ENCODE measurements around the gene KIAA1614.

KIAA1614 gene

DNA sequence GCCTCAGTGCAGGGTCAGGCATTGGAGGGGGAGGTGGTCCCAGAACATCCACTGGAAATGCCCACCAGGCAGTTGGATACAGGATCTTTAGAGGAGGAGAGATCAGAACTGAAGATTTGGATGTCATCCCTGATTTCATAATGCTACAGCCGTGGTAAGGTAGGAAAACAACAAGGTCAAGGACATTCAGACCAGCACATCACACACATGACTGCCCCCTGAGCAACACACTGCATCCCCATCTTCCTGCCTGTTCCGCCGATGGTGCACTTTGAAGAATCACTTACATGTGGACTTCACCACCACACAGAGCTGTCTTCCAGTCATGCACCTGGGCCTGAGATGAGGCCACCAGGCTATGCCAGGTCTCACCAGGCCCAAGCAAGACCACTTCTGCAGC, 16.7 kb downstream of the KIAA1614 start:
- Histone ChIP-seq H3K4me3 (ENCODE audit: control insufficient read depth in 1 of 7, extremely low read depth in 1 of 7, insufficient read depth in 4 of 7, low read depth in 2 of 7, low read length in 6 of 7) (no peak overlapping the region), H3K27ac (ENCODE audit: insufficient read depth in 1 of 2, low read depth in 1 of 2, low read length in 2 of 2, poor library complexity in 1 of 2, severe bottlenecking in 2 of 2) (no peak overlapping the region), H3K9me3 (ENCODE audit: control extremely low read depth in 1 of 5, control insufficient read depth in 4 of 5, insufficient read depth in 2 of 5, low read depth in 1 of 5, low read length in 4 of 5) (no peaks in the 10 kb centered on the region), H3K27me3 (replicated peaks in 2 of 5; ENCODE audit: control insufficient read depth in 4 of 5, insufficient read depth in 5 of 5, low read length in 4 of 5) (no peaks in the 10 kb centered on the region), H3K36me3 (ENCODE audit: control insufficient read depth in 4 of 4, insufficient read depth in 4 of 4, low read length in 3 of 4) (no peaks in the 10 kb centered on the region), H3K4me1 (ENCODE audit: control extremely low read depth in 1 of 4, control insufficient read depth in 4 of 4, insufficient read depth in 4 of 4, low read length in 3 of 4) (peaks cover 2 to 51% (median 43%) of the 10 kb centered on the region in 4 experiments)
- WGBS (ENCODE audit: insufficient coverage) = 93% methylated on average over 3 of the region's 3 CpGs
- ChIA-PET POLR2A (no interaction called here), CTCF (interaction anchor here (1.6 kb wide), 1 partner anchor 50 kb away, joined by 3 read pairs; no protein-coding TSS in a partner anchor)
- no peak for DNase-seq

DNA sequence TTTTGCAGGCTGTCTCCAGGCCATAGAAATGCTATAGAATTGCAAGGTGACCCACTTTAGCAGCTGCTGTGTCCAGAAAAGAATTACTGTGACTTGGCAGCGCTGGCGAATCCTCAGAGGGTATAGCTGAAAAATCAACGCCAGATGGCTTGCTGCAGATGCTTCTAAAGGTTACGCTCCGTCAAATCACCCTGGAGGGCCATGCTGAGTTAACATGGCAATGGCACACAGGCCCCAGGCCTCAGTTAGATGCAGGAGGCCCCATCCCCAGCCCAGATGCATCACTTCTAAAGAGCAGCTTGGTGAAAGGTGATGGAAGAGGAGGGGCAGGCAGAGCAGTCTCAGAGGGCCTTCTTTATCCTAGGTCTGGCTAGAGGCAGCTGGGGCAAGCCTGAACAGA, 18.0 kb downstream of the KIAA1614 start:
- H3K27ac ChIP-seq (ENCODE audit: insufficient read depth in 1 of 2, low read depth in 1 of 2, low read length in 2 of 2, poor library complexity in 1 of 2, severe bottlenecking in 2 of 2) = no peak overlapping the region

DNA sequence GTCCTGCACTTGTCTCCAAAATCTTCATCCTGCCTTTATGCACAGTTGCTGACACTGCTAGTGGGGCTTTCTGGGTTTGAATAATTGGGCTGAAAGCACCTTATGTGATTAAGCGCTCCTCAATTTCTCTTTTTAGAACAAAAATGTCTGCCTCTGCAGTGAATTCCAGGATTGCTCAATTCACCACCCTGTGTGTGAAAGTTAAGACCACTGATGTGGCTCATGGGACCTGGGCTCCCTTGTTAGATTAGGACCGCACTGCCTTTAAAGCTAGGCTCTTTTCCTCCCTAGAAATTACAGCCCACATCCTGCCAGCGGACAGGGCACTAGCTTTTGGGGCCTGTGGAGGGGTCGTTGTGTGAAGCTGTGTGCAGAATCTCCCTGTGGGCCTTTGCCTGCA, 18.8 kb downstream of the KIAA1614 start:
- Histone ChIP-seq H3K27me3 (replicated peaks in 2 of 5; ENCODE audit: control insufficient read depth in 4 of 5, insufficient read depth in 5 of 5, low read length in 4 of 5) (no peaks in the 10 kb centered on the region), H3K36me3 (ENCODE audit: control insufficient read depth in 4 of 4, insufficient read depth in 4 of 4, low read length in 3 of 4) (no peaks in the 10 kb centered on the region), H3K4me3 (ENCODE audit: control insufficient read depth in 1 of 7, extremely low read depth in 1 of 7, insufficient read depth in 4 of 7, low read depth in 2 of 7, low read length in 6 of 7) (no peak overlapping the region), H3K9me3 (ENCODE audit: control extremely low read depth in 1 of 5, control insufficient read depth in 4 of 5, insufficient read depth in 2 of 5, low read depth in 1 of 5, low read length in 4 of 5) (no peaks in the 10 kb centered on the region), H3K4me1 (ENCODE audit: control extremely low read depth in 1 of 4, control insufficient read depth in 4 of 4, insufficient read depth in 4 of 4, low read length in 3 of 4) (peaks cover 2 to 56% (median 44%) of the 10 kb centered on the region in 4 experiments), H3K27ac (ENCODE audit: insufficient read depth in 1 of 2, low read depth in 1 of 2, low read length in 2 of 2, poor library complexity in 1 of 2, severe bottlenecking in 2 of 2) (no peak overlapping the region)
- CTCF ChIA-PET = interaction anchor here (0.9 kb wide), 1 partner anchor 20 kb away, joined by 3 read pairs; no protein-coding TSS in a partner anchor
- no peak for DNase-seq
- POLR2A ChIA-PET = no interaction called here
- 89% methylated on average over 3 of the region's 4 CpGs for WGBS (ENCODE audit: insufficient coverage)

More for the DNA sequence above, 18.0 kb downstream of the KIAA1614 start:
- WGBS (ENCODE audit: insufficient coverage) = 90% methylated on average over 5 of the region's 5 CpGs
- DNase-seq = no peak
- Histone ChIP-seq H3K9me3 (ENCODE audit: control extremely low read depth in 1 of 5, control insufficient read depth in 4 of 5, insufficient read depth in 2 of 5, low read depth in 1 of 5, low read length in 4 of 5) (no peaks in the 10 kb centered on the region), H3K27me3 (replicated peaks in 2 of 5; ENCODE audit: control insufficient read depth in 4 of 5, insufficient read depth in 5 of 5, low read length in 4 of 5) (no peaks in the 10 kb centered on the region), H3K36me3 (ENCODE audit: control insufficient read depth in 4 of 4, insufficient read depth in 4 of 4, low read length in 3 of 4) (no peaks in the 10 kb centered on the region), H3K4me1 (ENCODE audit: control extremely low read depth in 1 of 4, control insufficient read depth in 4 of 4, insufficient read depth in 4 of 4, low read length in 3 of 4) (peaks cover 2 to 56% (median 46%) of the 10 kb centered on the region in 4 experiments), H3K4me3 (ENCODE audit: control insufficient read depth in 1 of 7, extremely low read depth in 1 of 7, insufficient read depth in 4 of 7, low read depth in 2 of 7, low read length in 6 of 7) (no peak overlapping the region)
- POLR2A ChIA-PET = no interaction called here
- CTCF ChIA-PET = interaction anchor here (0.9 kb wide), 1 partner anchor 19 kb away, joined by 3 read pairs; no protein-coding TSS in a partner anchor

DNA sequence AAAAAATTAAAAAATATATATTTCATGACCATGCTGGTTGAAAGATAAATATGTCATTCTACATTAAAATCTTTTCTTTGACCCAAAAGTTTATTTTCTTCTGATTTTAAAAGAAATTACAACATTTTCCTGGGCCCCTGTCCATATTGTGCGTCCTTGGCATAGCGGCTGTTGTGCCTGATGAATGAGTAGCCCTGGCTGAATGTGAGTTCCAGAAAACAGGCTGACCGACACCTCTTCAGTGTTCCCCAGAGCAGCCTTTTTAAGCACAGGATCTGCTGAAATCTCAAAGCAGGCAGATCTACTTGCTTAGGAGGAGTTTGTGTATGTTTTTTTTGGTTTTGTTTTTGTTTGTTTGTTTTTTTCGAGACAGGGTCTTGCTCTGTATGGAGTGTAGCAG, 19.7 kb downstream of the KIAA1614 start:
- Histone ChIP-seq H3K36me3 (ENCODE audit: control insufficient read depth in 4 of 4, insufficient read depth in 4 of 4, low read length in 3 of 4) (no peaks in the 10 kb centered on the region), H3K4me3 (ENCODE audit: control insufficient read depth in 1 of 7, extremely low read depth in 1 of 7, insufficient read depth in 4 of 7, low read depth in 2 of 7, low read length in 6 of 7) (no peak overlapping the region), H3K4me1 (ENCODE audit: control extremely low read depth in 1 of 4, control insufficient read depth in 4 of 4, insufficient read depth in 4 of 4, low read length in 3 of 4) (peaks cover 2 to 56% (median 44%) of the 10 kb centered on the region in 4 experiments), H3K9me3 (ENCODE audit: control extremely low read depth in 1 of 5, control insufficient read depth in 4 of 5, insufficient read depth in 2 of 5, low read depth in 1 of 5, low read length in 4 of 5) (no peaks in the 10 kb centered on the region), H3K27me3 (replicated peaks in 2 of 5; ENCODE audit: control insufficient read depth in 4 of 5, insufficient read depth in 5 of 5, low read length in 4 of 5) (no peaks in the 10 kb centered on the region), H3K27ac (ENCODE audit: insufficient read depth in 1 of 2, low read depth in 1 of 2, low read length in 2 of 2, poor library complexity in 1 of 2, severe bottlenecking in 2 of 2) (no peak overlapping the region)
- no peak for DNase-seq
- POLR2A ChIA-PET = no interaction called here
- CTCF ChIA-PET = interaction anchor here (0.6 kb wide), 1 partner anchor 10 kb away, joined by 3 read pairs; no protein-coding TSS in a partner anchor
- 100% methylated on average over 3 of the region's 4 CpGs for WGBS (ENCODE audit: insufficient coverage)

DNA sequence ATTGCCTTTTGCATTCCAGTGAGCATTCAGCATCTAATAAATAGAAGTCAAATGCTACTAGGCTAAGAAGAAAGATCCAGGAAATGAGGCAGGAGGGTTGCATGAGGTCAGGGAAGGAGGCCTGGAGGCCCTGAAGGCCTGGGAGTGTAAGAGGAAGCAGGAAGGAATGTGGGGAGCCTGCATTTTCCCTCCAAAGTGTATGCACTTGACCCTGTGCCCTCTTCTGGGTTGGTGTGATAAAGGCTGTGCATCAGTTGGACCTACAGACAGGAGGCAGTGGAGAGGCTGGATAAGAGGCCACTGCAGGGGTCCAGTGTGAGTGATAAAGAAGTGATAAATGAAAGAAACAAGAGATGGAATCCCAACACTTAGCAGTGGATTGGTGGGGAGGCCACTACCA, 20.4 kb downstream of the KIAA1614 start:
- H3K36me3 ChIP-seq (ENCODE audit: control insufficient read depth in 4 of 4, insufficient read depth in 4 of 4, low read length in 3 of 4) = no peaks in the 10 kb centered on the region
- ChIA-PET POLR2A (no interaction called here), CTCF (no interaction called here)
- H3K9me3 ChIP-seq (ENCODE audit: control extremely low read depth in 1 of 5, control insufficient read depth in 4 of 5, insufficient read depth in 2 of 5, low read depth in 1 of 5, low read length in 4 of 5) = no peaks in the 10 kb centered on the region
- DNase-seq = no peak
- peaks cover 2 to 61% (median 44%) of the 10 kb centered on the region in 4 experiments for H3K4me1 ChIP-seq (ENCODE audit: control extremely low read depth in 1 of 4, control insufficient read depth in 4 of 4, insufficient read depth in 4 of 4, low read length in 3 of 4)
- no peak overlapping the region for H3K27ac ChIP-seq (ENCODE audit: insufficient read depth in 1 of 2, low read depth in 1 of 2, low read length in 2 of 2, poor library complexity in 1 of 2, severe bottlenecking in 2 of 2)
- no peak overlapping the region for H3K4me3 ChIP-seq (ENCODE audit: control insufficient read depth in 1 of 7, extremely low read depth in 1 of 7, insufficient read depth in 4 of 7, low read depth in 2 of 7, low read length in 6 of 7)
- no peaks in the 10 kb centered on the region for H3K27me3 ChIP-seq (replicated peaks in 2 of 5; ENCODE audit: control insufficient read depth in 4 of 5, insufficient read depth in 5 of 5, low read length in 4 of 5)

DNA sequence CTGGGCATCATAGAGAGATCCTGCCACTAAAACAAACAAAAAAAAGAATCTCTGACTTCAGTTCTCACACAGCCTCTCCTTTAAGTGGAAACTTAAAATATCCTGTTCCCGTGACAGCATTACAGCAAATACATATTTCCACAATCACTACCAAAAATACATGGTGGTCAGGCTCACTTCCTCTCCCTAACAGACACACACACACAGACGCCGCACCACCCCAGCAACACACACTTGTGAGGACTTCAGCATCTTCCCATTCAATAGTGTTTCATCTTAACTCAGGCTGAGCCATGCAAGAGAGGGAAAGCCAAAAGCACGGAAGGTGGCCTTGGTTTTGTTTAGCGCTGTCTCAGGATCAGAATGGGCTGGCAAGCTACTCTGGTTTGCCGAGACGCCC, 21.9 kb downstream of the KIAA1614 start:
- Histone ChIP-seq H3K4me3 (ENCODE audit: control insufficient read depth in 1 of 7, extremely low read depth in 1 of 7, insufficient read depth in 4 of 7, low read depth in 2 of 7, low read length in 6 of 7) (peak overlapping the region in 2 of 7 experiments; percentile 25 to 45), H3K36me3 (ENCODE audit: control insufficient read depth in 4 of 4, insufficient read depth in 4 of 4, low read length in 3 of 4) (no peaks in the 10 kb centered on the region), H3K27me3 (replicated peaks in 2 of 5; ENCODE audit: control insufficient read depth in 4 of 5, insufficient read depth in 5 of 5, low read length in 4 of 5) (peaks cover 0 to 2% (median 0%) of the 10 kb centered on the region in 5 experiments), H3K9me3 (ENCODE audit: control extremely low read depth in 1 of 5, control insufficient read depth in 4 of 5, insufficient read depth in 2 of 5, low read depth in 1 of 5, low read length in 4 of 5) (no peaks in the 10 kb centered on the region), H3K4me1 (ENCODE audit: control extremely low read depth in 1 of 4, control insufficient read depth in 4 of 4, insufficient read depth in 4 of 4, low read length in 3 of 4) (peaks cover 2 to 57% (median 43%) of the 10 kb centered on the region in 4 experiments), H3K27ac (ENCODE audit: insufficient read depth in 1 of 2, low read depth in 1 of 2, low read length in 2 of 2, poor library complexity in 1 of 2, severe bottlenecking in 2 of 2) (no peak overlapping the region)
- 39% methylated on average over 5 of the region's 7 CpGs for WGBS (ENCODE audit: insufficient coverage)
- POLR2A ChIA-PET = interaction anchor here (0.6 kb wide), 2 partner anchors 88 to 124 kb away, joined by 3 read pairs; no protein-coding TSS in a partner anchor
- peak in 2 of 3 donors; percentile 66 to 78 for DNase-seq
- CTCF ChIA-PET = no interaction called here

DNA sequence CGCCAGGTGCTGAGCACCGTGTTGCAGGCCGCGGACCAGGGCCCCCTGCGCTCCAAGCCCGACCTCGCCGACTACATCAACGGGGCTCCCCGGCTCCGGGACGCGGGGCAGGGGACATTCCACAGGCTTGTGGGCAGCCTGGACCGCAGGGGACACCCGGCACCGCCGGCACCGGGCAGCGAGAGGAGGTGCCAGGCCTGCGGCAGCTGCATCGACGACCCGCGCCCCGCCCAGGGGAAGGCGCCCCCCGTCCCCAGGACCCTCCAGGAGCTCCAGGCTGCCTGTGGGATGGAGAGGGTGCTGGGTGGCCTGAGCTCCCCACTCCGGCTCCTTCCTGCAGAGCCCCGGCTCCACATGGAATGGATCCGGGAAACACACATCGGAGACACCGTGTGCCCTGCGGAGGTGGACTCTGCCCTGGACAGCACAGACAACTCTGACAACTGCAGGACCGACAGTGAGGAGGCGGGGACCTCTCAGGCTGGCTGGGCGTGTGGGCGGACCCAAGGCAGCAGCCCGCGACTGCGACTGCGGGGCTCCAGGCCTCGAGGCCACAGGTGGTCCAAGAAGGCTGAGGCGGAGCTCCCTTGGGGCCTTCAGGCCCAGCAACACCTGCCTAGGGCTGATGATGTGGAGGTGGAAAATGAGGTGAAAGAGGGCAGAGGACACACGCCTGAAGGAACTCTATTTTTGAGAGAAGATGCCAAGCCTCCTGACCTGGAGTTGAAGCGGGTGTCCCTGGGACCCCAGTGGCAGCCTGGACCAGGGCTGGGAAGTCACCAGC, 22.8 kb downstream of the KIAA1614 start:
- H3K27ac ChIP-seq (ENCODE audit: insufficient read depth in 1 of 2, low read depth in 1 of 2, low read length in 2 of 2, poor library complexity in 1 of 2, severe bottlenecking in 2 of 2) = no peak overlapping the region
- H3K4me1 ChIP-seq (ENCODE audit: control extremely low read depth in 1 of 4, control insufficient read depth in 4 of 4, insufficient read depth in 4 of 4, low read length in 3 of 4) = peaks cover 2 to 57% (median 43%) of the 10 kb centered on the region in 4 experiments
- peaks cover 0 to 2% (median 0%) of the 10 kb centered on the region in 5 experiments for H3K27me3 ChIP-seq (replicated peaks in 2 of 5; ENCODE audit: control insufficient read depth in 4 of 5, insufficient read depth in 5 of 5, low read length in 4 of 5)
- 93% methylated on average over 45 of the region's 45 CpGs for WGBS (ENCODE audit: insufficient coverage)
- ChIA-PET CTCF (no interaction called here), POLR2A (no interaction called here)
- H3K4me3 ChIP-seq (ENCODE audit: control insufficient read depth in 1 of 7, extremely low read depth in 1 of 7, insufficient read depth in 4 of 7, low read depth in 2 of 7, low read length in 6 of 7) = peak overlapping the region in 1 of 7 experiments; percentile 4
- H3K36me3 ChIP-seq (ENCODE audit: control insufficient read depth in 4 of 4, insufficient read depth in 4 of 4, low read length in 3 of 4) = no peaks in the 10 kb centered on the region
- H3K9me3 ChIP-seq (ENCODE audit: control extremely low read depth in 1 of 5, control insufficient read depth in 4 of 5, insufficient read depth in 2 of 5, low read depth in 1 of 5, low read length in 4 of 5) = no peaks in the 10 kb centered on the region
- DNase-seq = no peak

Measured in common myeloid progenitor, CD34-positive (primary cell).